Measurements from ENCODE around the gene CIROP. TPM values are rescaled to one million over a fixed set of nuclear protein-coding genes. Genes with fewer than 3 reads are reported as not detected.

Gene CIROP
- total RNA-seq, 4 donors from 2014 or later = 0.38 TPM; not detected in 3

GRCh38 chr14:23114669-23115038 is 9.9 kb upstream of the CIROP start:
- peak overlapping the region in 1 of 4 donors; percentile 14 for H3K27ac ChIP-seq
- H3K27me3 ChIP-seq = peaks cover 0 to 50% (median 0%) of the 10 kb centered on the region in 4 donors
- 58 to 74% methylated on average over 4 of the region's 4 CpGs for WGBS, 2 donors
- H3K9me3 ChIP-seq = no peaks in the 10 kb centered on the region
- no peak for DNase-seq
- H3K4me1 ChIP-seq = peaks cover 0 to 10% (median 0%) of the 10 kb centered on the region in 3 donors
- no peak for TF ChIP-seq POLR2A (IDR thresholded peaks at IDR 0.05)
- no peak for TF ChIP-seq CTCF (IDR thresholded peaks at IDR 0.05)
- no peaks in the 10 kb centered on the region for H3K36me3 ChIP-seq
- intact Hi-C loops (cut with DNase I) = no loop called here
- H3K4me3 ChIP-seq = no peak overlapping the region

- Histone ChIP-seq H3K27ac (no peak overlapping the region), H3K27me3 (peaks cover 0 to 50% (median 0%) of the 10 kb centered on the region in 4 donors), H3K4me1 (peaks cover 0 to 7% (median 0%) of the 10 kb centered on the region in 3 donors), H3K9me3 (no peaks in the 10 kb centered on the region), H3K36me3 (no peaks in the 10 kb centered on the region), H3K4me3 (no peak overlapping the region)
- WGBS, 2 donors = 66 to 76% methylated on average over 2 to 3 of the region's 5 CpGs
- intact Hi-C loops (cut with DNase I) = no loop called here
- no peak for DNase-seq
- TF ChIP-seq POLR2A (IDR thresholded peaks at IDR 0.05) (no peak), CTCF (IDR thresholded peaks at IDR 0.05) (no peak)
Observed at GRCh38 chr14:23114120-23114458, 9.3 kb upstream of the CIROP start.

- WGBS, 2 donors = 71% methylated on average over 3 of the region's 10 CpGs; no CpG with 5 or more reads in 1 of the 2 donors
- Histone ChIP-seq H3K36me3 (no peaks in the 10 kb centered on the region), H3K27me3 (peaks cover 0 to 50% (median 0%) of the 10 kb centered on the region in 4 donors), H3K4me3 (no peak overlapping the region), H3K9me3 (no peaks in the 10 kb centered on the region), H3K4me1 (peaks cover 0 to 7% (median 0%) of the 10 kb centered on the region in 3 donors), H3K27ac (no peak overlapping the region)
- DNase-seq = no peak
- TF ChIP-seq CTCF (IDR thresholded peaks at IDR 0.05) (no peak), POLR2A (IDR thresholded peaks at IDR 0.05) (no peak)
- intact Hi-C loops (cut with DNase I) = no loop called here
Observed at GRCh38 chr14:23113431-23114119, 8.8 kb upstream of the CIROP start.

GRCh38 chr14:23112359-23113178 is 7.8 kb upstream of the CIROP start:
- Histone ChIP-seq H3K27ac (no peak overlapping the region), H3K4me3 (no peak overlapping the region), H3K27me3 (peaks cover 0 to 50% (median 0%) of the 10 kb centered on the region in 4 donors), H3K4me1 (peaks cover 0 to 7% (median 0%) of the 10 kb centered on the region in 3 donors), H3K9me3 (no peaks in the 10 kb centered on the region), H3K36me3 (no peaks in the 10 kb centered on the region)
- intact Hi-C loops (cut with DNase I) = no loop called here
- 57 to 59% methylated on average over 9 to 12 of the region's 12 CpGs for WGBS, 2 donors
- TF ChIP-seq CTCF (IDR thresholded peaks at IDR 0.05) (no peak), POLR2A (IDR thresholded peaks at IDR 0.05) (no peak)
- DNase-seq = no peak
